NCI-H69 (cell line): ENCODE measurements around the gene GRK5.

ENCODE experiments used
- DNase-seq: peaks from one replicate; lab custom pipeline; 2025; lab: John Stamatoyannopoulos, UW

GRK5 gene

DNA sequence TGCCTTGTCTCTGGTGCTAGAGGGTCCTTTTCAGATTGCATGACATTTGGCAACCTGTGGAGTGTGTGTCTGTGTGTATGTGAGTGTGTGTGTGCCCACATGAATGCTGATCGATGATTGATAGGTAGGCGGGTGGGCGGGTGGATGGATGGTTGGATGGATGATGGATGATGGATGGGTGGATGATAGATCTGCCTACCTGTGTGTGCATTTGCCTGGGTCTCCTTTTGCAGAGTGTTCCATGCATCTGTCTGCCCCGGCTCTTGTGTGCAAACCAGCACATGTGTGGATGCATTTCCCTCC is 235.3 kb downstream of the GRK5 start:
- no peak for DNase-seq

DNA sequence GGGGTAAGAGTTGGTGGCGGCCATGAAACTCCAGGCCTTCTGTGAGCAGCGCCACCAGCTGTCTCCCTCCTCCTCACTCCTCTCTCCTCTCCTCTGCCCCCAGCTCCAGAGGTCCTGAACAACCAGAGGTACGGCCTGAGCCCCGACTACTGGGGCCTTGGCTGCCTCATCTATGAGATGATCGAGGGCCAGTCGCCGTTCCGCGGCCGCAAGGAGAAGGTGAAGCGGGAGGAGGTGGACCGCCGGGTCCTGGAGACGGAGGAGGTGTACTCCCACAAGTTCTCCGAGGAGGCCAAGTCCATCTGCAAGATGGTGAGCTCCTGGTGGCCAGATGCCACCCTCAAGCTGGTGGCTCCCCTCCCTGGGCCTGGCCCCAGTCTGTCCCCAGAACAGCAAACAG is 236.1 kb downstream of the GRK5 start:
- no peak for DNase-seq

DNA sequence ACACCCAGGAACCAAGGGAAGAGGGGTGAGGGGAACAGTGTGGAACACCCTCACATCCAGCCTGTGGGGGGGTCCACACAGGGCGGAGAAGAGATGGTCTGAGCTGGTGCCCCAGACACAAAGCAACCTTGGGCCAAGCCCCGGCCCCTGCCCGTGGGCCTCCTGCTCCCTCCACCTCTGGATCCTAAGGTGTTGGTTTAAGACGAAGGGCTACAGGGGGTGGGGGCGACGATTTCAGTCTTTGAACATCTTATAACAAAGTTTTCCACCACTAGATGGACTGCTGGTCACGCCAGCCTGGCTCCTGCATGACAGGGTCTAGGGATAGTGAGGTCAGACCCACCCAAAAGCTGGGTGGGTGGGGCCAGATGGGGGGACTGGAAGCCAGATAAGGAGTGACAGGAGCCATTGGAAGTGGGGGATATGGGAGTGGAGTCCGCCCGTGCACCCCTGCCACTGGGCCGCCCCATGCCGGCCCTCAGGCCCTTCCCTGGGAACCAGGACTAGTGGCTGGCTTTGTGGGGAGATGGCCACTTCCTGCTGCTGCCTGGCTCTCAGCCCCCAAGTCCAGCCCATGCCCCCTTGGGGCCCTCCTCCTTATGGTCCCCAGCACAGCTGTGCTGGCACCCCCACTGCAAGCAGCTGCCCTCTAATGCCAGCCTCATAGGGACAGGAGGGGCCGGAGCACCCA is 236.7 kb downstream of the GRK5 start:
- DNase-seq, result no peak

DNA sequence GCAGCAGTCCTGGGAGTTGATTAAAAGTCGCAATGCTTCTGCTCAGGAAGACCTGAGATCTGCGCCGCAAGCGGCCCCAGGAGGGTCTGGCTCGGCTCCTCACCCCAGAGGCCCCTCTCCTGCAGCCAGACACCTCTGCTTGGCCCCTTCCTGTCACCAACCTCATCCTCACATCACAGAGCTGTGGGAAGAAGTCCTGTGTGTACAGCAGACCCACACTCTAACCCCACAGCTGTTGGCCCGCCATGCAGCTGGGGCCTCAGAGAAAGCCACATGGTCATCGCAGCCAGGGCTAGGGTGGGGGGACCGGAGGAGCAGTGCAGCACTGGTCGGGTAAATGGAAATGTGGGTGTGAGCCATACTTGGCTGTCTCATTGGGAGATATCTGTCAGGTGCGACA is 237.5 kb downstream of the GRK5 start:
- DNase-seq, result no peak

DNA sequence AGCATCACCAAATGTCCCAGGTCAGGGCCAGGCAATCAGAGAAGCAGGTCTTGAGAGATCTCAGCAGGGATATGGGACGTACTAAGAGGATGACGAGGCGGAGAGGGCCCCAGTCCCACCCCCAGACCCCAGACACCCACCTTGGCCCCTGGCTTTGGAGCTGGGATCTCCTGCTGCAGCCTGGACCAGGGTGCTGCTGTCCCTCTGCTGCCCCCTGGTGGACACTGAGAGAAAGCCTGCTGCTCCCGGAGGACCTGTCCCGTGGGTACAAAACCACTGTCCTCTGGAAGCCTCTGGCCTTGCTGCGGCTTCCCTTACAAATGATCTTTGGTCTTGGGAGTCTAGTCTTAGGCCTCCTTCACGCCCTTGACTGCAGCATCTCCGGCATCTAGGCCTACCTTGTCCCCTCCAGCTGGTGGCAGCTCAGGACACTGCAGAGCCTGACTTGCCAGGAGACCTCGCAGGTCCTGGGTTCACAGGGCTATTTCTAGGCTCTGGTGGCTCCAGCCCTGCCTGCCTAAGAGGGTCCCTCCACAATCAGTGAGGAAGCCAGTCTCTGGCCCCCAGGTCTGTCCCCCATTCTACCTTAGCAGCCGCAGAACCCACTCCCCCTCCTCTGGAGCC is 238.1 kb downstream of the GRK5 start:
- DNase-seq, result peak; percentile 60

DNA sequence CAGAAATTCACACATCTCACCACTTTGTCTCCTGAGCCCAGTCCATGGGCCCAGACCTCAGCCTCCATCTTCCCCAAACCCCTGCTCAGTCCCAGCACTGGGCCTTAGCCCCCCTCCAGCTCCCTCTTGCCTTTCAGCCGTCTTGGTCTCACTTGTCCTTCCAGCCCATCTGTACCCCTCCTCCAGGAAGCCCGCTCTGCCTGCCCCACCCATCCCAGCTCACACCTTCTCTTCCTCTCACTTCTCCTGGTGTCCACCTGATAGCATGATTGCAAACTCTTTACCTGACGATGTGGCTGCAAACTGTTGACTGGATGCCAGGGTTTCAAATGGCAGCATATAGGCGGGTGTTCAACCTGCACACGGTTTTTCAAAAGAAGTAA is 238.6 kb downstream of the GRK5 start:
- no peak for DNase-seq

DNA sequence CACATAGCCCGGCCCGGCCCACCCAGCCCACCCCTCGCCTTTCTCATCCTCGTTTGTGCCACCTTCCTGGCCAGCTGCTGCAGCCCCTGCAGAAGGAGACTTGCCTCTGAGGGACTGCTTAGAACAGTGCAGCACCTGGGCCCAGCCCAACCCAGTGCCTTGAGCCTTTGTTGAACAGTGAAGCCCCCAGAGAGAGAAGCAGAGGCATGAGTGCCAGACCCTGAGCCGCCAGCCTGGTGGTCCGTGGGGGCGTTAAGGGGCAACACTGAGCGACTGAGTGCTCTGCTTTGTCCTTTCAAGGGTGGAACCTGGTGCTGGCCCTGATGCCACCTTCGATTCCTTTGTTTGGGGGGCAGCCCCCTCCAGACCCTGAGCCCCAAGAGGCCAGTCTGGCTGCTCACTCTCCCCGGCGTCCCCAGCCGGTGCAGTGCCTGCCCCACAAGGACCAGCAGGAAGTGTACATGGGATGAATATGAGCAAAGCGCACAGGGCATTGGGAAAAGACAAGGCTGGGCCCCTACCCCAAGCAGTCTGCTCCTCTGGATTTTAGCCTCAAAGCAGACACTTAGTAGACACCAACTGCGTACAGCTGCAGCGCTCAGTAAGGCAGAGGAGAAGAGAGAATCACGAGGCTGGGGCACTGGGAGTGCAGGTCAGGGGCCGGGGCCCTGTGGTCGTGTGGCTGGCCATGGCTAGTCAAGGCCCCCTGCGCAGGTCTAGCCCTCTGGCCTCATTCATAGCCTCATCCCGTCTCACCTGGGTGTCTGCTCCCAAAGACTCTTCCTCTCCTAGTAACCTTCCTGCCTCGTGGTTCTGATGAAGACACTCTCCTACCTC is 239.3 kb downstream of the GRK5 start:
- DNase-seq, result no peak

DNA sequence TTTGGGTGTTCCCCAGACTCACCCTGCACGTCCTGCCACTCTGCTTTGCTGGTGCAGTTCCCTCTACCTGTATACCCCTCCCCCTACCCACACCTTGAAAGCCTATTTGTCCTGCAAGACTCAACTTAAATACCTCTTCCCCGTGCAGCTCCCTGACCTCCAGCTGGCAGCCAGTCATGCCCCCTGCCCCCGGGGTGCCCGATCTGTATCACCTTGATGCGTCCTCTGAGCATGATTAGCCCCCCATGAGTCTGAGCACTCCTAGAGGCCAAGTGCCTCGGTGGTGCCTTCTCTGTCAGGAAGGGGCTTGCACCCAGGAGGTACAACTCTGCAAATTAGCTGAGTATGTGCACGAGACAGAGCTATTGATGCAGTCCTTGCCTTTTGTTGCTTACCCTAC is 240.1 kb downstream of the GRK5 start:
- no peak for DNase-seq

DNA sequence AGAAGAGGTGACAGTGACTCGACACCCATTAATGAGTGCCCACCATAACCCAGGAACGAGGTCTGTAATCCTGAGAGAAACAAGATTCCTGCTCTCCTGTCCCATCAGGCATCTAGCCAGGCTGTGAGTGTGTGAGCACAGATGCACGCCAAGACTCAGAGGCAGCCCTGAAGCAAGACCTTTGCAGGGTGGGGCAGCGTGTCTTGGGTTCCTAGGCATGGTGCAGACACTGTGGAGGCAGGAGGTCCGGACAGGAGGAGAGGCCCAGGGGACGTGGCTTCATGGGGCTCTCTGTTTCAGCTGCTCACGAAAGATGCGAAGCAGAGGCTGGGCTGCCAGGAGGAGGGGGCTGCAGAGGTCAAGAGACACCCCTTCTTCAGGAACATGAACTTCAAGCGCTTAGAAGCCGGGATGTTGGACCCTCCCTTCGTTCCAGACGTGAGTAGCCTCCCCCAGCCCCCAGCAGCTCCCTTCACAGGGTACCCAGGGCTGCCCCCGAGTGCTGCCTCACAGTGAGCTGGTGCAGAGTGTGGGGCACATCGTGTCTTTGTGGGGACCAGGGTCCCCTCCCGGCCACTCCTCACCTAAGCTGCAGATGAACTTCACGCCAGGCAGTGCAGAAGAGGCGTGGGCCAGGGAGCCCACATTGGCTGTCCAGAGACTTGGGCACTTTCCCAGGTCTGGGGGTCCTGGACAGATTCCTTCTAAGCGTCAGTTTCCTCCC is 240.6 kb downstream of the GRK5 start:
- no peak for DNase-seq

DNA sequence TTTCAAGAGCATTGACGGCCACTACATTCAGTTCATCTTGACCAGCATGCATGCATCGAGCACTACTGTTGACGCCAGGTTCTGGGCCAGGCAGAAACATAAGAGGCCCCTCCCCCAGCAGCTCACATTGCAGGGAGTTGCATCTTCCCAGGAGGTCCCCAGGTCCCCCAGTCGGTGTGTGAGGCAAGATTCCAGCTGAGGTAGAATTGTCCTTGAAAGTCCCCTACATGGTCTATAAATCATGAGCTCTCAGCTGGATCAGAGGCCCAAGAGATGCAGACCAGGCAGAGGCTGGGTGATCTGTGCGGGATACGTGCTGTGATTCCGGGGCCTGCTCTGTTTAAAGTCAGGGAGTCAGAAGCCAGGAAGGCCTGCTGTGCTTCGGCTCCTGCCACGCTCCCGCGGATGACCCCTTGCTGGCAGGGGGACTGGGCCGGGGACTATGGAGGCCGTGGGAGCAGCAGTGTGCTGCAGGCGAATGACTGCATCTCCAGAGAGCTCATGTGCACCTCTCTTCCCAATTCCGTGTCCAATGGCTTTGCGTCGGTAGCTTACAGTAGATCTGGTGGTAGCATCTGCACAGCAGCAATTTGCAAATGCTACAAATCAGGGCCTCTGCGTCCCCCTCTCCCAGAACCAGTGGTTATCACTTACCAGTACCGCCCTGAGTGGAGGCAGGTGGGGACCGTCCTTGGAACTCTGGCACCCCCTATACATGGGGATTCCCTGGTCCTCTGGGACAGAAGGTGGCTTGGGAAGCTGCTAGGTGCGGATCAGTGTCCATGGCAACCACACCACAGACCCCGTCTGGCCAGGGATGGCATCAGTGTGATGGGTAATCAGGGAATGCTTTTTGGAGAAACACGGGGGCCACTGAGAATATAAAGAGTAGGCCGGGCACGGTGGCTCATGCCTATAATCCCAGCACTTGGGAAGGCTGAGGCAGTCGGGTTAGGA is 241.5 kb downstream of the GRK5 start:
- no peak for DNase-seq

DNA sequence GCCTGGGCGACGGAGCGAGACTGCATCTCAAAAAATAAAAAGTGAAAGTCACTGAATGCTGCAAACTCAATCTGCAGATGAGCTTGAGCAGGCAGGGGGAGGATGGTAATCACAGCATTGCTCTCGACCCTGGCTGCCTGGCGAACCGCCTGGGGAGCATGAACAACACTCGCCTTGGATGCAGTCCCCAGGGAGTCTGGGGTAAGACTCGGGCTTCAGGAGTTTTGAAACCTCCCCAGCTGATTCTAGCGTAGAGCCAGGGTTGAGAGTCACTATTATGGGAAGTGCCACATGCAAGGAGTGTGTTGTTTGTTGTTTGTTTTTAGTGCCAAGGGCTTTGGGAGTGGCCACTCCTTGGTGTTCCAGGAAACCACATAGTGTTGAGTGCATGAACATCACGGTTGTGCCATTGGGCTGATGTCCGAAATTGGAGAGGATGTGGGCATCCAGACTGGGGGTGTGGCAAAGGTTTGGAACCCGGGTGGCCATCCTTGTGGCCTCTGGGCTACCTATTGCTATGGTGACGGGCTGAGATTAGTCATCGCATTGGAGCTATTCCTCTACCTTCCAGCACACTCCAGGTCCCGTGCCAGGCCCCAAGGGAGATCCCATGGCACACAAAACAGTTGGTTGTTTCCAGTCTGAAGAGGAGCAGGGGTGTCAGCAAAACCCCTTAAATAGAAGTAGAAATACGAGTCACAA is 242.5 kb downstream of the GRK5 start:
- DNase-seq, result peak; percentile 26

DNA sequence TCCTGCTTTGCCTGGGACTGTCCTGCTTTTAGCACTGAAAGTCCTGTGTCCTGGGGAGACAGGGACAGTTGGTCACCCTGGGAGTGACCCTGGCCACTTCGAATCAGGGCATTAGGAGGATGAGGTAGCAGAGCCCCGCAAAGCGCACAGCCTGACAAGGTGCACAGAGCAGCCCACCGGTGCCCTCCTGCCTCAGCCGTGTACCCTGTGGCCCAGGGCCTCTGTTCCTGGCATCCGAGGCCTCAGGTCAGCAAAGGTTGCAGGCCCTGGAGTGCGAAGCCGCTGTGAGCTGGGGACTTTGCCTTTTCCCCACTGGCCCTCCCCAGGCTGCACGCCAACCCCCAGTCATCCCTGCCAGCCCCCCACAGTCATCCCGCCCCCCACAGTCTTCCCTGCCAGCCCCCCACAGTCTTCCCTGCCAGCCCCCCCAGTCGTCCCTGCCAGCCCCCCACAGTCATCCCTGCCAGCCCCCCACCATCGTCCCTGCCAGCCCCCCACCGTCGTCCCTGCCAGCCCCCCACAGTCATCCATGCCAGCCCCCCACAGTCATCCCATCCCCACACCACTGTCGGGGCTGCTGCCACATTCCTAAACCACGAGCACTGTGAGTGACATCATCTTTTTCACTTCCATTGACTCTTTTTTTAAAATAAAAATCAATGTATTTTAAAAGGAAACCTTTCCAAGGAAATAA is 243.4 kb downstream of the GRK5 start:
- DNase-seq, result no peak

DNA sequence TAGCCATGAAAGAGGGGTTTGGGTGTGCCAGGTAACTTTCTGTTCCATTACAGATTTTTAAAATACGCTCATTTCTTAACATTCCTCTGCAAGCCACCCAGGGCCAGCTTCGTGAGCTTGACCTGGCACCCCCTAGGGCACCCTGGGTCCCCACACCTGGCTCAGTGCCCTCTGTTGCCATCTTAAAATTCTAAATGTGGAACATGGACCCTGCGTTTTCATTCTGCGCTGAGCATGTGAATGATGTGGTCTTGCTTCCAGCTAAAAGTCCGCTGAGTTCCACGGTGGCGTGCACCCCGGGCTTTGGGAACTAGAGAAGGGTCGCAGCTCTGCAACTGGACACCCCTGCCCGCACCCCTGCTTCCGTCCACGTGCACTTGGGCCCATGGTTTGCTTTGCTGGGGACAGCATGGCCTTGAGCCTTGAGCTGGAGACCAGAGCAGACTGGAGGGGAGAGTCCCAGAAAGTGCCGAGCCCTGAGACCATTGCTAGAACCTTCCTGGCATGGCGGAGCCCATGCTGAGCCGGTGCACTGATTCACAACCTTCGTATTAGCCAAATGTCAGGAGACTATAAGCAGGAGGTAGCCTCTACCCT is 244.0 kb downstream of the GRK5 start:
- no peak for DNase-seq

DNA sequence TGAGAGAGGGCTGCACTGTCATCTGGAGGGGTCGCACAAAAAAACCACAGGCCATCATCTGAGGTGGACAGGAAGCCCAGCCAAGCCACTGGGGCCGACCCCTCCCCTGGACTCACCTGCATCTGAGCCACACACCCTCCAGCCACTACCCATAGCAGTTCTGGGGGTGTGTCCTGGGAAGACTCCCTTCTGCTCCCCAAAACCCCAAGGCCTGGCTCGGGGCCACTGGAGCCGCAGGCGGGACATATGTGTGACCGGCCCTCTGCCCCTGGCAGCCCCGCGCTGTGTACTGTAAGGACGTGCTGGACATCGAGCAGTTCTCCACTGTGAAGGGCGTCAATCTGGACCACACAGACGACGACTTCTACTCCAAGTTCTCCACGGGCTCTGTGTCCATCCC is 245.0 kb downstream of the GRK5 start:
- no peak for DNase-seq

DNA sequence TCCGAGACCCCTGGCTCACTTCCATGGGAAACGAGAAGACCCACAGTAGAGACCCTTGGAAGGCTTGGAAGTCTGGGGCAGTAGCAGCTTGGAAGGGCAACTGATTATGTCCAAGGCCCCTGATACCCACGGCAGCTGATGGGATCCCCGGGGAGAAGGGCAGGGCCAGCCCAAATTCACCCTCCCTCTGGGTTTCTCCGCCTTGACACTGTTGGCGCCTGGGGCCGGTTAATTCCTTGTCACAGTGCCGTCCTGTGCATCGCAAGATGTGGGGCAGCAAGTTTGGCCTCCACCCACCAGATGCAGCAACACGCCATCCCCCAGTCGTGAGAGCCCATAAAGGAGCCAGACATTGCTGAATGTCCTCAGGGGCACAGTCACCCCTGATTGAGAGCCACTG is 245.9 kb downstream of the GRK5 start:
- no peak for DNase-seq

DNA sequence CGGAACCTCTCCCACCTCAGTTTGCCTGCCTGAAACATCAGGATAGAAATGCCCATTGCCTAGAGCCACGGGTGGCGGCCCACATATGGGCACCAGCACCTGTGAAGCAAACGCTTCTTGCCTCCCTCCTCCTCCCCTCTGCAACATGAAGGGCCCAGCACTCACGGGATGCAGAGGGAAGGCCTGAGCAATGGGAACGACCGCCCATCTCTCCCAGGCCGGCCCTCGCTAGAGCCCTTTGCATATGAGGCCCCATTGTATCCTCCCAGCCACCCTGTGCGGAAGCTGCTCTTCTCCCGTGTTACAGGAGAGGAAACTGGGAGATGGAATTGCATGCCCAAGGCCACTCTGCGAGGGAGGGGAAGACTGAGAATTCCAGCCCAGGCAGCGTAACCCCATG is 246.9 kb downstream of the GRK5 start:
- DNase-seq, result no peak

DNA sequence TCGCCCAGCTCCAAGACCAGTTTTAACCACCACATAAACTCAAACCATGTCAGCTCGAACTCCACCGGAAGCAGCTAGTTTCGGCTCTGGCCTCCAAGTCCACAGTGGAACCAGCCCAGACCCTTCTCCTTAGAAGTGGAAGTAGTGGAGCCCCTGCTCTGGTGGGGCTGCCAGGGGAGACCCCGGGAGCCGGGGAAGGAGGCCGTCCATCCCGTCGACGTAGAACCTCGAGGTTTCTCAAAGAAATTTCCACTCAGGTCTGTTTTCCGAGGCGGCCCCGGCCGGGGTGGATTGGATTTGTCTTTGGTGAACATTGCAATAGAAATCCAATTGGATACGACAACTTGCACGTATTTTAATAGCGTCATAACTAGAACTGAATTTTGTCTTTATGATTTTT is 247.6 kb downstream of the GRK5 start:
- no peak for DNase-seq

DNA sequence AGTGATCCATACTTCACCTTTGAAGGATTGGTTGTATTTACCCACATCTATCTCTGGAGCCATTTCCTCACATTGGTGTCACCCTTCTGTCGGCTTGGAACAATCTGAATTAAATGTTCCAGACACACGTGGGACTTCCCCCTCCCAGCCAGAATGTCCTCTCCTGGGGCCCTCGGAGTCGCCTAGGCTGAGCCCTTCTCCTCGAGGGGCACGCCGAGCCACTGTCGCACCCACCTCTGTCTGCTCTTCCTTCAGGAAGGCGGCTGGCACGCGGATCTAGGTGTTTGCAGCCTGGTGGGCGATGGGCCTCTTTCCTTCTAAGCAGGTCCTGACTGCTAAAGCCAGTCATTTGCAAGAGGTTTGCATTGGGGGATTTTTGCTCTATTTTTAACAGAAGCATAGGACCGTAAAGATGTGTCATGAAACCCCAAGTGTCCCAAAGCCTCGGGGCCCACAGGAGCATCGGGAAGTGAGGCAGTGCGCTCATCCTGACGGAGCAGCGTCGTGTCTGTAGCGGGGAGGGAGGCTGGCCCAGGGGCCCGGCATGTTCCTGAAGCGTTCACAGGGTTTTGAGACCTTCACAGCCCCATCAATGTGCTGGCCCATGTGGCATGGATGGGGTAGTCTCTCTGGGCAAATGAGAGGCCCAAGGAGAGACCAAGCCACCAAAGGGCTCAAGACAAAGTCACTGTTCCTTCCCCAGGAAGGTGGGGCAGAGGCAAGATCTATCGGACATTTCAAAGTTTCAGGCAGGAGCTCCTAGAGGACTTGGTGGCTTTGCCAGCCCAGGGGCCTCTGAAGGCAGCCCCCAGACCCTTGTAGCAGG is 248.5 kb downstream of the GRK5 start:
- DNase-seq, result no peak

DNA sequence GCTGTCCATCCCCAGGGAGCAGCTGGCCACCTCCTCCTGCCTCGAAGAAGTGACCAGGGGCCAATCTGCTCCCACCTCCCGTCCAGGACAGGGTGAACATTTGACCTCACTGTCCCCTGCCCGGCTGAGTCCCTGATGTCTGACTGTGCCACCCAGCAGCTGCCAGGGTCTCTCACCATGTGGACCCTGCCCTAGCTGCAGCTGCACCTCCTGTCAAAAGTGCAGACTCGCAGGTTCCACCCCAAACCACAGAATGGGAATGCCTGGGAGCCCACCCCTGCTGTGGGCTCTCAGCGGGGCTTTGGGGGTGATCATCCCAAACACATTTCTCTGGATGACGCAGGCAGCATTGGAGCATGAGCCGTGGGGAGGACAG is 249.1 kb downstream of the GRK5 start:
- DNase-seq, result no peak
